GM12878 (cell line): ENCODE measurements around the gene PSTPIP2. TPM values are rescaled to one million over a fixed set of nuclear protein-coding genes. Genes with fewer than 3 reads are reported as not detected.

Experiments
- ATAC-seq: fragments of 200-7000 bp; cut with Tn5 transposase; 3 replicates; pipeline ENCODE4 v1.9.1; 2020; ENCODE audit warnings: mild to moderate bottlenecking, moderate library complexity
- BruUV-seq: library from RNA; stranded (reverse); fragments of 400-500 nt; replicated peaks from 2 replicates; lab custom pipeline; 2021; lab: Mats Ljungman, UMichigan
- CTCF ChIA-PET: fragments of 300-600 bp; sonication (Branson Sonifier 250); formaldehyde crosslinking; extraction: SDS; loops from one replicate; lab custom pipeline; 2021; ENCODE audit warnings: inconsistent platforms; lab: Yijun Ruan, JAX
- POLR2A ChIA-PET: fragments of 350-600 bp; formaldehyde crosslinking; extraction: SDS; loops from one replicate; lab custom pipeline; 2021; ENCODE audit warnings: inconsistent platforms; lab: Charles Lee
- RAD21 ChIA-PET: fragments of 300-600 bp; sonication (Branson Sonifier 250); formaldehyde crosslinking; loops from one replicate; lab custom pipeline; 2023; ENCODE audit warnings: antibody characterized with exemption; ENCODE audit not compliant: unreplicated experiment; lab: Charles Lee
- SMC1A ChIA-PET: fragments of 300-600 bp; sonication (Branson Sonifier 250); formaldehyde crosslinking; loops from one replicate; lab custom pipeline; 2023; ENCODE audit not compliant: unreplicated experiment, uncharacterized antibody; lab: Charles Lee
- DNase-seq: peaks from one replicate; pipeline ENCODE4 v3.0.0-alpha.2; 2011; ENCODE audit warnings: low read depth, low spot score
- FAIRE-seq: peaks from 3 replicates; lab custom pipeline; 2011; peaks lifted over from hg19 to GRCh38; lab: Jason Lieb, UNC
- H2AFZ ChIP-seq: 2 replicates; pipeline ENCODE4 v1.6.0; 2011; ENCODE audit warnings: low read depth, low read length, control low read depth; ENCODE audit not compliant: control insufficient read depth
- H3K27ac ChIP-seq: 2 replicates; pipeline ENCODE4 v1.5.1; 2011; ENCODE audit warnings: control low read depth; ENCODE audit not compliant: control insufficient read depth, insufficient read depth
- H3K27me3 ChIP-seq, 2 experiments: replicated peaks in 1 of 2; 2 replicates each; pipeline versions ENCODE4 v1.6.0 to v1.6.1; 2011; ENCODE audit warnings: low read length in 1 of 2; ENCODE audit not compliant: control insufficient read depth in 2 of 2, insufficient read depth in 2 of 2
- H3K36me3 ChIP-seq, 2 experiments: 2 replicates each; pipeline ENCODE4 v1.5.1; 2011; ENCODE audit warnings: low read length in 1 of 2; ENCODE audit not compliant: control insufficient read depth in 2 of 2, insufficient read depth in 2 of 2
- H3K4me1 ChIP-seq: 2 replicates; pipeline ENCODE4 v1.6.1; 2011; ENCODE audit warnings: mild to moderate bottlenecking, low read length, moderate library complexity, mixed read lengths; ENCODE audit not compliant: control insufficient read depth, insufficient read depth
- H3K4me2 ChIP-seq: 2 replicates; pipeline ENCODE4 v1.6.0; 2011; ENCODE audit warnings: control low read depth; ENCODE audit not compliant: control insufficient read depth, insufficient read depth
- H3K4me3 ChIP-seq: fragments of 200-600 bp; sonication (generic); 2 replicates; pipeline ENCODE4 v1.5.1; 2016
- H3K79me2 ChIP-seq: 2 replicates; pipeline ENCODE4 v1.6.0; 2011; ENCODE audit warnings: low read length; ENCODE audit not compliant: control insufficient read depth, insufficient read depth
- H3K9ac ChIP-seq: 2 replicates; pipeline ENCODE4 v1.8.0; 2011; ENCODE audit warnings: low read length, control low read depth, mixed read lengths; ENCODE audit not compliant: control insufficient read depth, insufficient read depth
- H3K9me3 ChIP-seq: replicated peaks from 3 replicates; pipeline ENCODE4 v1.5.1; 2011; ENCODE audit warnings: mild to moderate bottlenecking, low read length; ENCODE audit not compliant: control insufficient read depth, insufficient read depth
- H4K20me1 ChIP-seq: 2 replicates; pipeline ENCODE4 v1.6.0; 2011; ENCODE audit not compliant: control insufficient read depth, insufficient read depth
- CHD2 ChIP-seq: IDR thresholded peaks from 2 replicates; pipeline ENCODE4 v1.6.1; 2011; ENCODE audit warnings: low read depth, low read length, improper control_type of control experiment, borderline replicate concordance
- EGR1 ChIP-seq, 2 experiments: IDR thresholded peaks; 1 replicate in 1 of 2; 2 replicates in 1 of 2; pipeline ENCODE4 v1.6.1; 2011 to 2012; ENCODE audit warnings: low read depth in 2 of 2, low read length in 2 of 2, borderline replicate concordance in 1 of 2, mild to moderate bottlenecking in 1 of 2, moderate library complexity in 1 of 2
- NBN ChIP-seq: fragments of 450-650 bp; IDR thresholded peaks from 2 replicates; pipeline ENCODE4 v1.6.1; 2016
- POLR2AphosphoS5 ChIP-seq: IDR thresholded peaks from 2 replicates; pipeline ENCODE4 v1.6.1; 2011; ENCODE audit warnings: mild to moderate bottlenecking, low read length, inconsistent platforms
- RELA ChIP-seq: fragments of 450-650 bp; IDR thresholded peaks from 2 replicates; pipeline ENCODE4 v1.8.0; 2014; ENCODE audit warnings: borderline replicate concordance; ENCODE audit not compliant: partially characterized antibody
- SRF ChIP-seq, 2 experiments: IDR thresholded peaks; 2 replicates each; pipeline ENCODE4 v1.6.1; 2011; ENCODE audit warnings: low read depth in 2 of 2, low read length in 2 of 2, mild to moderate bottlenecking in 1 of 2, moderate library complexity in 1 of 2
- ZNF24 ChIP-seq: fragments of 450-650 bp; IDR thresholded peaks from 2 replicates; pipeline ENCODE4 v1.6.1; 2017; ENCODE audit warnings: antibody characterized with exemption, mild to moderate bottlenecking
- WGBS: methylation state at CpG from one replicate; pipeline ENCODE4 v1.1.6; 2016; ENCODE audit warnings: low lambda C conversion rate; ENCODE audit not compliant: insufficient replicate concordance, insufficient coverage; ENCODE audit errors: missing lambda C conversion rate; 5-methylcytosine and 5-hydroxymethylcytosine counted together
- in situ Hi-C: fragments of 300-500 bp; cut with MboI; formaldehyde crosslinking; loops from 9 replicates; pipeline ENCODE4 v1.14.3; 2018; ENCODE audit warnings: mixed read lengths
- intact Hi-C: fragments of 100-400 bp; cut with micrococcal nuclease; formaldehyde crosslinking; loops from one replicate; pipeline ENCODE4 v1.14.2; 2022; ENCODE audit not compliant: unreplicated experiment
- polyA plus RNA-seq, 11 experiments: library from polyadenylated mRNA; depleted of rRNA in 4 of 11; unstranded in 6 of 11; stranded (reverse) in 5 of 11; fragments of >200 nt; fragmentation: Nextera tagmentation in 4 of 11; fragmentation: Illumina TruSeq in 1 of 11; extraction: Ambion mirVana in 4 of 11; extraction: Trizol in 1 of 11; gene quantifications; 1 replicate in 1 of 11; 2 replicates in 10 of 11; pipeline versions ENCODE4 v1.2.1 to v1.2.3, GENCODE V29; 2011 to 2016; ENCODE audit warnings: inconsistent platforms in 2 of 11, missing spikeins in 2 of 11, low read depth in 1 of 11
- total RNA-seq, 4 experiments: library from RNA; depleted of rRNA in 3 of 4; stranded (reverse); fragments of >200 nt in 3 of 4; fragmentation: Illumina TruSeq in 1 of 4; extraction: Trizol in 1 of 4; gene quantifications; 2 replicates each; pipeline versions ENCODE4 v1.2.1 to v1.2.3, GENCODE V29; 2013 to 2021
- TF ChIP-seq, protein P1 (sequence below): fragments of 450-650 bp; conservative IDR thresholded peaks from 2 replicates; pipeline ENCODE4 v1.6.1; 2017; ENCODE audit warnings: mild to moderate bottlenecking, moderate library complexity
- TF ChIP-seq, protein P2 (sequence below): fragments of 450-650 bp; IDR thresholded peaks from 2 replicates; pipeline ENCODE4 v1.6.1; 2014; ENCODE audit warnings: mild to moderate bottlenecking
- TF ChIP-seq, protein P3 (sequence below): IDR thresholded peaks from 2 replicates; pipeline ENCODE4 v1.6.1; 2011; ENCODE audit warnings: low read depth, mild to moderate bottlenecking, low read length, moderate library complexity, borderline replicate concordance; ENCODE audit errors: extremely low read depth
- TF ChIP-seq, protein P4 (sequence below): fragments of 450-650 bp; formaldehyde crosslinking; IDR thresholded peaks from 2 replicates; pipeline ENCODE4 v1.4.0; 2022; ENCODE audit warnings: mild to moderate bottlenecking, moderate library complexity
- TF ChIP-seq, protein P5 (sequence below): fragments of 450-650 bp; IDR thresholded peaks from 2 replicates; pipeline ENCODE4 v1.6.1; 2017; ENCODE audit warnings: low read depth, mild to moderate bottlenecking, moderate library complexity

Gene PSTPIP2
- total and polyA plus RNA-seq, 10 of the 15 experiments (the other 5 are each of a cell fraction or from before 2014, with no cell fraction given), result 0.69 to 38.4 (median 24.7) TPM

DNA sequence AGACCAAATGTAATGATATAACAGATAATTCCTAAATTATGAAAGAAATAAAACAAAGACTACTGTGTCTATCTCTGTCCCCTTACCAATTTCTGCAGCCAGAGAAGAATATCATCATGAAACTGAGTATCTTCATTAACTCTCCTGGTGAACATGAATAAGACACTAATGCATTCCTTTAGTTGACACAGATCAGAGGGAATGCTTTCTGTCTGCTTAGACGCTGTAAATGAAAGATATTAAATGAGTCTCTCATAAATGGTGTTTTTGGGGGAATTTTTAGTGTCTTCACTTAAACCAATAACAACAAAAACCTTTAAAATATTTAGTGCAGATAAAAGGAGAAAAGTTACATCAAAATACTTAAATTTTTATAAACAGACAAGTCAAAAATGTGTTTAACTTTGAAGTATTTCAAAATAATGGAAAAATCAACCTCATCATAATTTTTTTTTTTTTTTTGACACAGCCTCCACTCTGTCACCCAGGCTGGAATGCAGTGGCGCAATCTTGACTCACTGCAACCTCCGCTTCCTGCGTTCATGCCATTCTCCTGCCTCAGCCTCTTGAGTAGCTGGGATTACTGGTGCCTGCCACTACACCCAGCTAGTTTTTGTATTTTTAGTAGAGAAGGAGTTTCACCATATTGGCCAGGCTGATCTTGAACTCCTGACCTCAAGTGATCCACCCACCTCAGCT is 120.9 kb downstream of the PSTPIP2 start:
- no peaks in the 10 kb centered on the region for H3K9me3 ChIP-seq
- no peak for ATAC-seq
- no peak for DNase-seq
- H2AFZ ChIP-seq, result no peak overlapping the region
- no peak overlapping the region for H3K27ac ChIP-seq
- POLR2A ChIA-PET, result no interaction called here
- no peak for FAIRE-seq
- no TSS peak for BruUV-seq
- TF ChIP-seq ZNF24, result no peak
- TF ChIP-seq CHD2, result no peak
- TF ChIP-seq, protein P1, sequence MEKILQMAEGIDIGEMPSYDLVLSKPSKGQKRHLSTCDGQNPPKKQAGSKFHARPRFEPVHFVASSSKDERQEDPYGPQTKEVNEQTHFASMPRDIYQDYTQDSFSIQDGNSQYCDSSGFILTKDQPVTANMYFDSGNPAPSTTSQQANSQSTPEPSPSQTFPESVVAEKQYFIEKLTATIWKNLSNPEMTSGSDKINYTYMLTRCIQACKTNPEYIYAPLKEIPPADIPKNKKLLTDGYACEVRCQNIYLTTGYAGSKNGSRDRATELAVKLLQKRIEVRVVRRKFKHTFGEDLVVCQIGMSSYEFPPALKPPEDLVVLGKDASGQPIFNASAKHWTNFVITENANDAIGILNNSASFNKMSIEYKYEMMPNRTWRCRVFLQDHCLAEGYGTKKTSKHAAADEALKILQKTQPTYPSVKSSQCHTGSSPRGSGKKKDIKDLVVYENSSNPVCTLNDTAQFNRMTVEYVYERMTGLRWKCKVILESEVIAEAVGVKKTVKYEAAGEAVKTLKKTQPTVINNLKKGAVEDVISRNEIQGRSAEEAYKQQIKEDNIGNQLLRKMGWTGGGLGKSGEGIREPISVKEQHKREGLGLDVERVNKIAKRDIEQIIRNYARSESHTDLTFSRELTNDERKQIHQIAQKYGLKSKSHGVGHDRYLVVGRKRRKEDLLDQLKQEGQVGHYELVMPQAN, result no peak
- TF ChIP-seq RELA, result no peak
- TF ChIP-seq, protein P2, sequence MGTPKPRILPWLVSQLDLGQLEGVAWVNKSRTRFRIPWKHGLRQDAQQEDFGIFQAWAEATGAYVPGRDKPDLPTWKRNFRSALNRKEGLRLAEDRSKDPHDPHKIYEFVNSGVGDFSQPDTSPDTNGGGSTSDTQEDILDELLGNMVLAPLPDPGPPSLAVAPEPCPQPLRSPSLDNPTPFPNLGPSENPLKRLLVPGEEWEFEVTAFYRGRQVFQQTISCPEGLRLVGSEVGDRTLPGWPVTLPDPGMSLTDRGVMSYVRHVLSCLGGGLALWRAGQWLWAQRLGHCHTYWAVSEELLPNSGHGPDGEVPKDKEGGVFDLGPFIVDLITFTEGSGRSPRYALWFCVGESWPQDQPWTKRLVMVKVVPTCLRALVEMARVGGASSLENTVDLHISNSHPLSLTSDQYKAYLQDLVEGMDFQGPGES, result no peak
- TF ChIP-seq NBN, result no peak
- TF ChIP-seq, protein P3, sequence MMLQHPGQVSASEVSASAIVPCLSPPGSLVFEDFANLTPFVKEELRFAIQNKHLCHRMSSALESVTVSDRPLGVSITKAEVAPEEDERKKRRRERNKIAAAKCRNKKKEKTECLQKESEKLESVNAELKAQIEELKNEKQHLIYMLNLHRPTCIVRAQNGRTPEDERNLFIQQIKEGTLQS, result no peak
- TF ChIP-seq POLR2AphosphoS5, result no peak
- TF ChIP-seq, protein P4, sequence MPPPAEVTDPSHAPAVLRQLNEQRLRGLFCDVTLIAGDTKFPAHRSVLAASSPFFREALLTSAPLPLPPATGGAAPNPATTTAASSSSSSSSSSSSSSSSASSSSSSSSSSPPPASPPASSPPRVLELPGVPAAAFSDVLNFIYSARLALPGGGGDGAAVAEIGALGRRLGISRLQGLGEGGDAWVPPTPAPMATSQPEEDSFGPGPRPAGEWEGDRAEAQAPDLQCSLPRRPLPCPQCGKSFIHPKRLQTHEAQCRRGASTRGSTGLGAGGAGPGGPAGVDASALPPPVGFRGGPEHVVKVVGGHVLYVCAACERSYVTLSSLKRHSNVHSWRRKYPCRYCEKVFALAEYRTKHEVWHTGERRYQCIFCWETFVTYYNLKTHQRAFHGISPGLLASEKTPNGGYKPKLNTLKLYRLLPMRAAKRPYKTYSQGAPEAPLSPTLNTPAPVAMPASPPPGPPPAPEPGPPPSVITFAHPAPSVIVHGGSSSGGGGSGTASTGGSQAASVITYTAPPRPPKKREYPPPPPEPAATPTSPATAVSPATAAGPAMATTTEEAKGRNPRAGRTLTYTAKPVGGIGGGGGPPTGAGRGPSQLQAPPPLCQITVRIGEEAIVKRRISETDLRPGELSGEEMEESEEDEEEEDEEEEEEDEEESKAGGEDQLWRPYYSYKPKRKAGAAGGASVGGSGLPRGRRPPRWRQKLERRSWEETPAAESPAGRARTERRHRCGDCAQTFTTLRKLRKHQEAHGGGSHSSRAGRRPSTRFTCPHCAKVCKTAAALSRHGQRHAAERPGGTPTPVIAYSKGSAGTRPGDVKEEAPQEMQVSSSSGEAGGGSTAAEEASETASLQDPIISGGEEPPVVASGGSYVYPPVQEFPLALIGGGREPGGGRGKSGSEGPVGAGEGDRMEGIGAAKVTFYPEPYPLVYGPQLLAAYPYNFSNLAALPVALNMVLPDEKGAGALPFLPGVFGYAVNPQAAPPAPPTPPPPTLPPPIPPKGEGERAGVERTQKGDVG (CRISPR knock-in tag), result no peak
- TF ChIP-seq EGR1 (IDR thresholded peaks at IDR 0.05; ENCODE audit: borderline replicate concordance in 1 of 2, low read depth in 2 of 2, low read length in 2 of 2), result no peak
- no peak for TF ChIP-seq SRF (IDR thresholded peaks at IDR 0.05; ENCODE audit: low read depth in 2 of 2, low read length in 2 of 2)
- TF ChIP-seq, protein P5, sequence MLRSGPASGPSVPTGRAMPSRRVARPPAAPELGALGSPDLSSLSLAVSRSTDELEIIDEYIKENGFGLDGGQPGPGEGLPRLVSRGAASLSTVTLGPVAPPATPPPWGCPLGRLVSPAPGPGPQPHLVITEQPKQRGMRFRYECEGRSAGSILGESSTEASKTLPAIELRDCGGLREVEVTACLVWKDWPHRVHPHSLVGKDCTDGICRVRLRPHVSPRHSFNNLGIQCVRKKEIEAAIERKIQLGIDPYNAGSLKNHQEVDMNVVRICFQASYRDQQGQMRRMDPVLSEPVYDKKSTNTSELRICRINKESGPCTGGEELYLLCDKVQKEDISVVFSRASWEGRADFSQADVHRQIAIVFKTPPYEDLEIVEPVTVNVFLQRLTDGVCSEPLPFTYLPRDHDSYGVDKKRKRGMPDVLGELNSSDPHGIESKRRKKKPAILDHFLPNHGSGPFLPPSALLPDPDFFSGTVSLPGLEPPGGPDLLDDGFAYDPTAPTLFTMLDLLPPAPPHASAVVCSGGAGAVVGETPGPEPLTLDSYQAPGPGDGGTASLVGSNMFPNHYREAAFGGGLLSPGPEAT, result no peak
- intact Hi-C loops (no loop called here), in situ Hi-C loops (no loop called here)
- no peaks in the 10 kb centered on the region for H3K4me1 ChIP-seq
- no peak overlapping the region for H3K4me2 ChIP-seq
- H3K27me3 ChIP-seq, result no peaks in the 10 kb centered on the region
- H4K20me1 ChIP-seq, result no peaks in the 10 kb centered on the region
- RAD21 ChIA-PET, result no interaction called here
- no peak overlapping the region for H3K9ac ChIP-seq
- H3K79me2 ChIP-seq, result no peaks in the 10 kb centered on the region
- H3K4me3 ChIP-seq, result no peak overlapping the region
- peaks cover 2 to 26% of the 10 kb centered on the region in 2 experiments; a peak in 3 of 4 replicates for H3K36me3 ChIP-seq
- SMC1A ChIA-PET, result no interaction called here
- CTCF ChIA-PET, result interaction anchor here (1.6 to 1.7 kb wide), 2 partner anchors 10 to 123 kb away, joined by 3 to 5 read pairs; no protein-coding TSS in a partner anchor
- WGBS, result 95% methylated on average over 4 of the region's 4 CpGs
